ENCODE measurements around the gene COL24A1. TPM values are rescaled to one million over a fixed set of nuclear protein-coding genes. Genes with fewer than 3 reads are reported as not detected.
"Not testable (repeated sequence)": the region's sequence is repeated elsewhere in the genome, so short reads cannot be mapped to it uniquely, and the experiment has no call there.

COL24A1 gene
- total RNA-seq, 2 donors from 2014 or later = 0.12 to 0.34 TPM

GRCh38 chr1:85983316-85983715 is 173.3 kb downstream of the COL24A1 start:
- Mint-ChIP-seq H3K9me3 (peaks cover 0 to 4% of the 10 kb centered on the region in 2 donors), H3K27me3 (ENCODE audit: low read depth) (no peaks in the 10 kb centered on the region), H3K4me1 (ENCODE audit: low read depth) (no peaks in the 10 kb centered on the region), H3K4me3 (no peak overlapping the region), H3K27ac (no peak overlapping the region), H3K36me3 (ENCODE audit: insufficient read depth in 2 of 2) (peaks cover 0 to 2% of the 10 kb centered on the region in 2 donors)
- ATAC-seq (replicated peaks in 1 of 2) (no peak), DNase-seq (no peak)

- Mint-ChIP-seq H3K4me1 (ENCODE audit: low read depth) (no peaks in the 10 kb centered on the region), H3K27me3 (ENCODE audit: low read depth) (no peaks in the 10 kb centered on the region)
Observed at GRCh38 chr1:85976516-85977205, 179.9 kb downstream of the COL24A1 start.

GRCh38 chr1:85975912-85976371 is 180.6 kb downstream of the COL24A1 start:
- no peak for ATAC-seq (replicated peaks in 1 of 2)
- no peak overlapping the region for H3K4me3 Mint-ChIP-seq
- no peaks in the 10 kb centered on the region for H3K27me3 Mint-ChIP-seq (ENCODE audit: low read depth)

More at GRCh38 chr1:85976516-85977205, 179.9 kb downstream of the COL24A1 start:
- ATAC-seq (replicated peaks in 1 of 2) = no peak
- Mint-ChIP-seq H3K9me3 (peaks cover 2 to 7% of the 10 kb centered on the region in 2 donors), H3K4me3 (no peak overlapping the region), H3K27ac (no peak overlapping the region), H3K36me3 (ENCODE audit: insufficient read depth in 2 of 2) (peaks cover 0 to 2% of the 10 kb centered on the region in 2 donors)
- no peak for DNase-seq

GRCh38 chr1:85962457-85962856 is 194.1 kb downstream of the COL24A1 start:
- DNase-seq (no peak), ATAC-seq (replicated peaks in 1 of 2) (no peak)
- Mint-ChIP-seq H3K36me3 (ENCODE audit: insufficient read depth in 2 of 2) (no peaks in the 10 kb centered on the region), H3K27ac (no peak overlapping the region), H3K27me3 (ENCODE audit: low read depth) (no peaks in the 10 kb centered on the region), H3K4me1 (ENCODE audit: low read depth) (no peaks in the 10 kb centered on the region), H3K4me3 (no peak overlapping the region), H3K9me3 (no peaks in the 10 kb centered on the region)

More at GRCh38 chr1:85975912-85976371, 180.6 kb downstream of the COL24A1 start:
- Mint-ChIP-seq H3K27ac (no peak overlapping the region), H3K36me3 (ENCODE audit: insufficient read depth in 2 of 2) (peaks cover 0 to 2% of the 10 kb centered on the region in 2 donors), H3K9me3 (peaks cover 2 to 7% of the 10 kb centered on the region in 2 donors), H3K4me1 (ENCODE audit: low read depth) (no peaks in the 10 kb centered on the region)
- DNase-seq = no peak

- H3K27ac Mint-ChIP-seq = no peak overlapping the region
- no peak overlapping the region for H3K4me3 Mint-ChIP-seq
- no peaks in the 10 kb centered on the region for H3K4me1 Mint-ChIP-seq (ENCODE audit: low read depth)
- no peaks in the 10 kb centered on the region for H3K27me3 Mint-ChIP-seq (ENCODE audit: low read depth)
- DNase-seq (no peak), ATAC-seq (replicated peaks in 1 of 2) (no peak)
- no peaks in the 10 kb centered on the region for H3K36me3 Mint-ChIP-seq (ENCODE audit: insufficient read depth in 2 of 2)
- H3K9me3 Mint-ChIP-seq = no peaks in the 10 kb centered on the region
Observed at GRCh38 chr1:85957760-85958159, 198.8 kb downstream of the COL24A1 start.

- not testable (repeated sequence) for H3K4me1 Mint-ChIP-seq (ENCODE audit: low read depth); H3K9me3 Mint-ChIP-seq; ATAC-seq (replicated peaks in 1 of 2); H3K4me3 Mint-ChIP-seq; H3K27ac Mint-ChIP-seq; H3K36me3 Mint-ChIP-seq (ENCODE audit: insufficient read depth in 2 of 2); DNase-seq; H3K27me3 Mint-ChIP-seq (ENCODE audit: low read depth)
Observed at GRCh38 chr1:85955218-85955617, 201.4 kb downstream of the COL24A1 start.

GRCh38 chr1:85952460-85952859 is 204.1 kb downstream of the COL24A1 start:
- Mint-ChIP-seq H3K9me3 (no peaks in the 10 kb centered on the region), H3K27ac (no peak overlapping the region), H3K4me1 (ENCODE audit: low read depth) (no peaks in the 10 kb centered on the region), H3K27me3 (ENCODE audit: low read depth) (no peaks in the 10 kb centered on the region), H3K36me3 (ENCODE audit: insufficient read depth in 2 of 2) (no peaks in the 10 kb centered on the region), H3K4me3 (no peak overlapping the region)
- no peak for DNase-seq
- no peak for ATAC-seq (replicated peaks in 1 of 2)

GRCh38 chr1:85947186-85947585 is 209.4 kb downstream of the COL24A1 start:
- no peak overlapping the region for H3K27ac Mint-ChIP-seq
- H3K4me1 Mint-ChIP-seq (ENCODE audit: low read depth) = no peaks in the 10 kb centered on the region
- DNase-seq (no peak), ATAC-seq (replicated peaks in 1 of 2) (no peak)
- H3K27me3 Mint-ChIP-seq (ENCODE audit: low read depth) = no peaks in the 10 kb centered on the region
- H3K4me3 Mint-ChIP-seq = no peak overlapping the region
- no peaks in the 10 kb centered on the region for H3K36me3 Mint-ChIP-seq (ENCODE audit: insufficient read depth in 2 of 2)
- peaks cover 1 to 3% of the 10 kb centered on the region in 2 donors for H3K9me3 Mint-ChIP-seq

GRCh38 chr1:85943945-85944344 is 212.6 kb downstream of the COL24A1 start:
- Mint-ChIP-seq H3K27ac (no peak overlapping the region), H3K4me3 (no peak overlapping the region), H3K4me1 (ENCODE audit: low read depth) (no peaks in the 10 kb centered on the region), H3K36me3 (ENCODE audit: insufficient read depth in 2 of 2) (no peaks in the 10 kb centered on the region), H3K9me3 (peaks cover 1 to 3% of the 10 kb centered on the region in 2 donors), H3K27me3 (ENCODE audit: low read depth) (no peaks in the 10 kb centered on the region)
- DNase-seq (no peak), ATAC-seq (replicated peaks in 1 of 2) (no peak)

- no peak overlapping the region for H3K27ac Mint-ChIP-seq
- no peaks in the 10 kb centered on the region for H3K4me1 Mint-ChIP-seq (ENCODE audit: low read depth)
- no peak for DNase-seq
- peaks cover 1 to 3% of the 10 kb centered on the region in 2 donors for H3K9me3 Mint-ChIP-seq
- no peak overlapping the region for H3K4me3 Mint-ChIP-seq
- no peaks in the 10 kb centered on the region for H3K27me3 Mint-ChIP-seq (ENCODE audit: low read depth)
- no peak for ATAC-seq (replicated peaks in 1 of 2)
- H3K36me3 Mint-ChIP-seq (ENCODE audit: insufficient read depth in 2 of 2) = no peaks in the 10 kb centered on the region
Observed at GRCh38 chr1:85943526-85943925, 213.0 kb downstream of the COL24A1 start.

- Mint-ChIP-seq H3K4me3 (no peak overlapping the region), H3K27ac (no peak overlapping the region), H3K9me3 (peaks cover 3% of the 10 kb centered on the region in 2 donors), H3K27me3 (ENCODE audit: low read depth) (no peaks in the 10 kb centered on the region), H3K36me3 (ENCODE audit: insufficient read depth in 2 of 2) (no peaks in the 10 kb centered on the region), H3K4me1 (ENCODE audit: low read depth) (no peaks in the 10 kb centered on the region)
- ATAC-seq (replicated peaks in 1 of 2) (no peak), DNase-seq (no peak)
Observed at GRCh38 chr1:85940656-85941306, 215.8 kb downstream of the COL24A1 start.

- Mint-ChIP-seq H3K36me3 (ENCODE audit: insufficient read depth in 2 of 2) (no peaks in the 10 kb centered on the region), H3K27me3 (ENCODE audit: low read depth) (no peaks in the 10 kb centered on the region), H3K4me3 (no peak overlapping the region), H3K27ac (no peak overlapping the region), H3K9me3 (peaks cover 0 to 2% of the 10 kb centered on the region in 2 donors), H3K4me1 (ENCODE audit: low read depth) (no peaks in the 10 kb centered on the region)
- ATAC-seq (replicated peaks in 1 of 2) = no peak
- DNase-seq = no peak
Observed at GRCh38 chr1:85938829-85939228, 217.7 kb downstream of the COL24A1 start.

- Mint-ChIP-seq H3K27me3 (ENCODE audit: low read depth) (no peaks in the 10 kb centered on the region), H3K27ac (no peak overlapping the region), H3K36me3 (ENCODE audit: insufficient read depth in 2 of 2) (no peaks in the 10 kb centered on the region), H3K4me3 (no peak overlapping the region), H3K9me3 (peaks cover 0 to 2% of the 10 kb centered on the region in 2 donors), H3K4me1 (ENCODE audit: low read depth) (no peaks in the 10 kb centered on the region)
- DNase-seq (no peak), ATAC-seq (replicated peaks in 1 of 2) (no peak)
Observed at GRCh38 chr1:85936470-85936869, 220.1 kb downstream of the COL24A1 start.
